Measurements from ENCODE around the gene PLTP.

The PLTP gene

GRCh38 chr20:45896641-45897161 is 15.3 kb downstream of the PLTP start:
- Histone ChIP-seq H3K27ac (ENCODE audit: low read depth, low read length) (no peak overlapping the region), H3K4me3 (ENCODE audit: low read length) (no peak overlapping the region), H3K36me3 (ENCODE audit: control insufficient read depth, insufficient read depth, low read length) (peaks cover 13% of the 10 kb centered on the region), H3K9ac (ENCODE audit: low read length) (no peak overlapping the region), H3K4me1 (ENCODE audit: control insufficient read depth, insufficient read depth, low read length) (no peaks in the 10 kb centered on the region), H3K27me3 (ENCODE audit: control insufficient read depth, insufficient read depth, low read length) (no peaks in the 10 kb centered on the region)

- H3K27ac ChIP-seq (ENCODE audit: low read depth, low read length), result no peak overlapping the region
- no peaks in the 10 kb centered on the region for H3K27me3 ChIP-seq (ENCODE audit: control insufficient read depth, insufficient read depth, low read length)
- H3K36me3 ChIP-seq (ENCODE audit: control insufficient read depth, insufficient read depth, low read length), result peaks cover 13% of the 10 kb centered on the region
- no peak overlapping the region for H3K9ac ChIP-seq (ENCODE audit: low read length)
- H3K4me3 ChIP-seq (ENCODE audit: low read length), result no peak overlapping the region
- no peaks in the 10 kb centered on the region for H3K4me1 ChIP-seq (ENCODE audit: control insufficient read depth, insufficient read depth, low read length)
These were observed 17.2 kb downstream of the PLTP start for GRCh38 chr20:45894797-45895196.

GRCh38 chr20:45893831-45894230 is 18.1 kb downstream of the PLTP start:
- Histone ChIP-seq H3K27ac (ENCODE audit: low read depth, low read length) (no peak overlapping the region), H3K4me3 (ENCODE audit: low read length) (no peak overlapping the region), H3K9ac (ENCODE audit: low read length) (no peak overlapping the region), H3K4me1 (ENCODE audit: control insufficient read depth, insufficient read depth, low read length) (no peaks in the 10 kb centered on the region), H3K27me3 (ENCODE audit: control insufficient read depth, insufficient read depth, low read length) (no peaks in the 10 kb centered on the region), H3K36me3 (ENCODE audit: control insufficient read depth, insufficient read depth, low read length) (peaks cover 13% of the 10 kb centered on the region)

- no peaks in the 10 kb centered on the region for H3K27me3 ChIP-seq (ENCODE audit: control insufficient read depth, insufficient read depth, low read length)
- H3K4me1 ChIP-seq (ENCODE audit: control insufficient read depth, insufficient read depth, low read length), result no peaks in the 10 kb centered on the region
- H3K27ac ChIP-seq (ENCODE audit: low read depth, low read length), result no peak overlapping the region
- H3K4me3 ChIP-seq (ENCODE audit: low read length), result peak overlapping the region; percentile 5
- H3K9ac ChIP-seq (ENCODE audit: low read length), result no peak overlapping the region
- peaks cover 13% of the 10 kb centered on the region for H3K36me3 ChIP-seq (ENCODE audit: control insufficient read depth, insufficient read depth, low read length)
These were observed 19.0 kb downstream of the PLTP start for GRCh38 chr20:45892828-45893500.

- Histone ChIP-seq H3K9ac (ENCODE audit: low read length) (no peak overlapping the region), H3K4me3 (ENCODE audit: low read length) (peak overlapping the region; percentile 78), H3K27ac (ENCODE audit: low read depth, low read length) (no peak overlapping the region), H3K36me3 (ENCODE audit: control insufficient read depth, insufficient read depth, low read length) (peaks cover 10% of the 10 kb centered on the region), H3K27me3 (ENCODE audit: control insufficient read depth, insufficient read depth, low read length) (no peaks in the 10 kb centered on the region), H3K4me1 (ENCODE audit: control insufficient read depth, insufficient read depth, low read length) (no peaks in the 10 kb centered on the region)
These were observed 19.7 kb downstream of the PLTP start for GRCh38 chr20:45892049-45892825.

GRCh38 chr20:45890985-45891983 is 20.7 kb downstream of the PLTP start, which contains the start of the genes CTSA and NEURL2:
Gene CTSA, plus strand, starts transcription at chr20:45891335. Its CDS starts 234 bp downstream, at chr20:45891569.
Gene NEURL2, minus strand, starts transcription at chr20:45891208. Its CDS starts 217 bp downstream, at chr20:45890991.
- Histone ChIP-seq H3K27me3 (ENCODE audit: control insufficient read depth, insufficient read depth, low read length) (no peaks in the 10 kb centered on the region), H3K4me1 (ENCODE audit: control insufficient read depth, insufficient read depth, low read length) (no peaks in the 10 kb centered on the region), H3K9ac (ENCODE audit: low read length) (peak within 1 kb of the TSS; percentile 51), H3K4me3 (ENCODE audit: low read length) (peak within 1 kb of the TSS; percentile 78), H3K36me3 (ENCODE audit: control insufficient read depth, insufficient read depth, low read length) (peaks cover 12% of the 10 kb centered on the region), H3K27ac (ENCODE audit: low read depth, low read length) (peak within 1 kb of the TSS; percentile 90)

- Histone ChIP-seq H3K9ac (ENCODE audit: low read length) (peak overlapping the region; percentile 51), H3K27me3 (ENCODE audit: control insufficient read depth, insufficient read depth, low read length) (no peaks in the 10 kb centered on the region), H3K4me1 (ENCODE audit: control insufficient read depth, insufficient read depth, low read length) (no peaks in the 10 kb centered on the region), H3K4me3 (ENCODE audit: low read length) (peak overlapping the region; percentile 78), H3K27ac (ENCODE audit: low read depth, low read length) (peak overlapping the region; percentile 90), H3K36me3 (ENCODE audit: control insufficient read depth, insufficient read depth, low read length) (peaks cover 12% of the 10 kb centered on the region)
These were observed 21.6 kb downstream of the PLTP start for GRCh38 chr20:45890077-45890984.

GRCh38 chr20:45888681-45889080 is 23.3 kb downstream of the PLTP start:
- Histone ChIP-seq H3K4me3 (ENCODE audit: low read length) (no peak overlapping the region), H3K27me3 (ENCODE audit: control insufficient read depth, insufficient read depth, low read length) (no peaks in the 10 kb centered on the region), H3K36me3 (ENCODE audit: control insufficient read depth, insufficient read depth, low read length) (peaks cover 10% of the 10 kb centered on the region), H3K27ac (ENCODE audit: low read depth, low read length) (no peak overlapping the region), H3K4me1 (ENCODE audit: control insufficient read depth, insufficient read depth, low read length) (no peaks in the 10 kb centered on the region), H3K9ac (ENCODE audit: low read length) (no peak overlapping the region)

- Histone ChIP-seq H3K4me1 (ENCODE audit: control insufficient read depth, insufficient read depth, low read length) (no peaks in the 10 kb centered on the region), H3K9ac (ENCODE audit: low read length) (no peak within 1 kb of the TSS), H3K4me3 (ENCODE audit: low read length) (no peak within 1 kb of the TSS), H3K27ac (ENCODE audit: low read depth, low read length) (no peak within 1 kb of the TSS), H3K36me3 (ENCODE audit: control insufficient read depth, insufficient read depth, low read length) (peaks cover 7% of the 10 kb centered on the region), H3K27me3 (ENCODE audit: control insufficient read depth, insufficient read depth, low read length) (no peaks in the 10 kb centered on the region)
These were observed 24.6 kb downstream of the PLTP start, which contains the start of gene SPATA25 for GRCh38 chr20:45887346-45887715. Gene SPATA25, minus strand, starts transcription at chr20:45887622. Its CDS starts 32 bp downstream, at chr20:45887590.

- peaks cover 7% of the 10 kb centered on the region for H3K36me3 ChIP-seq (ENCODE audit: control insufficient read depth, insufficient read depth, low read length)
- no peaks in the 10 kb centered on the region for H3K27me3 ChIP-seq (ENCODE audit: control insufficient read depth, insufficient read depth, low read length)
- no peak overlapping the region for H3K4me3 ChIP-seq (ENCODE audit: low read length)
- no peak overlapping the region for H3K9ac ChIP-seq (ENCODE audit: low read length)
- H3K4me1 ChIP-seq (ENCODE audit: control insufficient read depth, insufficient read depth, low read length), result peaks cover 2% of the 10 kb centered on the region
- no peak overlapping the region for H3K27ac ChIP-seq (ENCODE audit: low read depth, low read length)
These were observed 25.2 kb downstream of the PLTP start for GRCh38 chr20:45886590-45887345.

Data from rectal smooth muscle tissue (tissue), 1 donor.